Activated naive CD4-positive, alpha-beta T cell (primary cell): ENCODE measurements around the gene ANKRD52.
A peak's percentile ranks its signal among the peaks of the same experiment; 100 is the strongest.
"Not testable (repeated sequence)": the region's sequence is repeated elsewhere in the genome, so short reads cannot be mapped to it uniquely, and the experiment has no call there.

ENCODE experiments used
- DNase-seq, 4 experiments: peaks; one replicate each; lab custom pipeline; 2025; lab: John Stamatoyannopoulos, UW

ANKRD52 gene

GRCh38 chr12:56208006-56208405, 50.2 kb downstream of the ANKRD52 start:
- DNase-seq: no peak

GRCh38 chr12:56206452-56207166, 51.6 kb downstream of the ANKRD52 start:
- DNase-seq: peak in 2 of 4 experiments; percentile 5 to 19

- DNase-seq: no peak
These were observed 52.7 kb downstream of the ANKRD52 start for GRCh38 chr12:56205445-56205844.

- DNase-seq: no peak
These were observed 53.9 kb downstream of the ANKRD52 start for GRCh38 chr12:56204275-56204674.

- no peak for DNase-seq
These were observed 55.3 kb downstream of the ANKRD52 start for GRCh38 chr12:56202838-56203237.

GRCh38 chr12:56202366-56202765, 55.8 kb downstream of the ANKRD52 start:
- no peak for DNase-seq

- no peak for DNase-seq
These were observed 59.3 kb downstream of the ANKRD52 start for GRCh38 chr12:56198836-56199235.

- DNase-seq: no peak
These were observed 60.1 kb downstream of the ANKRD52 start for GRCh38 chr12:56197921-56198635.

- DNase-seq: not testable (repeated sequence)
These were observed 61.2 kb downstream of the ANKRD52 start for GRCh38 chr12:56196818-56197550.

- DNase-seq: peak; percentile 7 to 48 (median 24)
These were observed 65.1 kb downstream of the ANKRD52 start for GRCh38 chr12:56193025-56193578.

- DNase-seq: no peak
These were observed 65.6 kb downstream of the ANKRD52 start for GRCh38 chr12:56192582-56192981.

- no peak for DNase-seq
These were observed 67.5 kb downstream of the ANKRD52 start for GRCh38 chr12:56190695-56191155.

- peak; percentile 55 to 88 (median 75) for DNase-seq
These were observed 68.1 kb downstream of the ANKRD52 start for GRCh38 chr12:56189918-56190694.

GRCh38 chr12:56189099-56189917, 68.9 kb downstream of the ANKRD52 start, which contains the start of gene SMARCC2:
SMARCC2 (minus strand) TSS chr12:56189483; CDS start chr12:56189461, 22 bp downstream.
- peak; percentile 65 to 81 (median 70) for DNase-seq

GRCh38 chr12:56188778-56189098, 69.4 kb downstream of the ANKRD52 start:
- DNase-seq: no peak

- DNase-seq: no peak
These were observed 69.9 kb downstream of the ANKRD52 start for GRCh38 chr12:56188131-56188777.
